ENCODE data around the gene PTPRQ.
"Not testable (repeated sequence)": the region's sequence is repeated elsewhere in the genome, so short reads cannot be mapped to it uniquely, and the experiment has no call there.

Gene PTPRQ

DNA sequence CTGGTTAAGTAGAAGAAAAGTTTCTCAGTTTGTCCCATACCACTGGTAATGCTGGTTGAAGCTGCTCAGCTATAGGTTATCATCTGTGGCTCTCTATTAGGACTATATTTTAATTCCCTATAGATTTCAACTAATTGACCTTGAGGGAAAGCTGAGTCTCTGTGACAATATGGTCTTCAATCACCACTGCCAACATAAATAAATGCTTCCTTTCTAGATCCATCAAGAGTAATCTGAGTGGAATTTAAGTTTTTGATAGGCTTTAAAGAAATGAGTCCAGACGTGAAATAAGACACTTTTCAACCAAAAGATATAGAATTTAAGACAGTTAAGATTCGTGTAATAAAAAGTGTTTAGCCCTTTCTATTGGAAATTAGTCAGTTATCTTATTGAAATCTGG is 199.9 kb downstream of the PTPRQ start:
- no peak for DNase-seq (ENCODE audit: low spot score)

- no peak for DNase-seq (ENCODE audit: low spot score)
Observed at GRCh38 chr12:80648881-80649280, 204.8 kb downstream of the PTPRQ start.

DNA sequence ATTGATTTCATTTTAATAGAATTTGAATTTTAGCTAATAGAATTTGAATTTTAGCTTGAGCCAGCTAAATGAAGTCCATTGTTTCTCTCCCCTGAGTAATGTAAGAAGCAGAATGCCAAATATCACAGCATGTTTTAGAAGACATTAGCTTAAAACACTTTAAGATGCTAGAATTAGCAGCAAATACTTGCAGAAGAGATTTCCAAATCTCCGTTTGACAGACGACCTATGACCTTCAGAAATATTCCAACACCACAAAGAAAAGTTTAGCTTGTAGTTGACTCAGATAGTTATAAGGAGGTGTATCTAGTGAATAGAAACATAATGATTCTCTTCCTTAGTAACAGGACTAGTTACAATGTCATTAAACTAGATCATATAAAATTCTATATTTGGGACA is 211.7 kb downstream of the PTPRQ start:
- no peak for DNase-seq (ENCODE audit: low spot score)

- no peak for DNase-seq (ENCODE audit: low spot score)
Observed at GRCh38 chr12:80659512-80660063, 215.6 kb downstream of the PTPRQ start.

DNA sequence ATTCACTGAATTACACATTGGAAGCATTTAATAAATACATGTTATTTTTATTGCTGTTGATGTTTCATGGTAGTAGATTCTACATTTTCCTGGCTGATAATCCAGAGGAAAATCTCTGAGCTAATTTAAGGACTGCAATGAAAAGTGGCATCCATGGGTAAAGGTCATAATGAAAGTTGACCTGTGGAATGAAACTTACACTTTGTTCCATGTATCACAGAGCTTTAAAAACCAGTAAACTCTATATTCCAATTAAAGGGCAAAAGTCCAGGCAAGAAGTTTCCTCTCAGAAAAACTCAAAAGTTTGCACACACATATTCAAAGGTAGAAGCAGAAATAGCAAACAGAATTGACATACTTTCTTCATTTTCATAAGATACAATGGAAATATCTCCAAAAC is 218.6 kb downstream of the PTPRQ start:
- DNase-seq (ENCODE audit: low spot score): no peak

- DNase-seq (ENCODE audit: low spot score): no peak
Observed at GRCh38 chr12:80670214-80670613, 226.2 kb downstream of the PTPRQ start.

DNA sequence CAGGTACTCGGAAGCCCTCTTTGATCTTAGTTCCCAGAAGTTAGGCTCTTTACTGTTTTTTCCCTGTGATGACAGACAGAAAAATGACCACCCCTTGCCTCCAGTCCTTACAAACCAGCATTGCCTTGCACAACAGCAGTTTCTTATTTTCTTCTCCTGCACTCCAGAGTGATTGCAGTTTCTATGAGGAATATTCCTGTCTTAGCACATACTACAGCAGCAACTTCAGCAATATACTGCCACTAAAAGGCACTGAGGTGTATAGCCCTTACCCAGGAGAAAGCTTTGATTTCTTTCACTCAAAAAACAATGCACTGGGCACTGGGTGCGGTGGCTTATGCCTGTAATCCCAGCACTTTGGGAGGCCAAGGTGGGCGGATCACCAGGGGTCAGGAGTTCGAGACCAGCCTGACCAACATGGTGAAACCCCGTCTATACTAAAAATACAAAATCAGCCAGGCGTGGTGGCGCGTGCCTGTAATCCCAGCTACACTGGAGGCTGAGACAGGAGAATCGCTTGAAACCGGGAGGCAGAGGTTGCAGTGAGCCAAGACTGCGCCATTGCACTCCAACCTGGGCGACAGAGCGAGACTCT is 232.1 kb downstream of the PTPRQ start:
- DNase-seq (ENCODE audit: low spot score): not testable (repeated sequence)

DNA sequence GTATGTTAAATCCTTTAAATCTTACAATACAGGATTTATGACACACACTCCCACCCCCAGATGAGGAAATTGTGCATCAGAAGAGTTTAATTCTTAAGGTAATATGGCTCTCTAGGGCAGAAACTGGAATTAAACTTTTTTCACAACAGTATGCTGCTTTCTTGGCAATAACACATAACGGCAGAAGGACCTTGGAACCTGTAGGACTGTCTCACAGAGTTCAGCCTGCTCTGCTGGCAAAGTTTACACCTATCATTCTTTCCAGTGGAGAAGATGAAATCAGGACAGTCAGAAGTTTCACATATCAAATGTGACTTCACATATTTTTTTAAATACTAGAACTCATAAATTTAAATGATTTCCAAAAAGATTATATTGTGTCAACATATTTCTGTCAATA is 232.8 kb downstream of the PTPRQ start:
- DNase-seq (ENCODE audit: low spot score): no peak

DNA sequence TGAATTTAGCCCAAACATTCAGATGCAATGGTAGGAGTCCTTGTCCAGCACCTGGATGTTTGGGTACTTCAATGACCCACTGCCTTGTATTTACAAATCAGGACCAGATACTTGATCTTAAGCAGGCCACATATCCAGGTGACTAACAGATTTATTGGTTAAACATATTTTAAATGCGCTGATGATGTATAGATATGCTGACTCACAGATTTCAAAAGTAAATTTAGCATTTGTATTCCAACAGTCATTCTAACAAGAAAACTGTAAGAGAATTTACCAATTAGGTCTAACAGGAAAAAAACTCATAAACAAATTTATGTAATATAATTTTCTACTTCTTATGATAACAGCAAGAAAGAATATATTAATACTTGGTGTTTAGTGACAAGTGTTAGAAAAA is 234.0 kb downstream of the PTPRQ start:
- DNase-seq (ENCODE audit: low spot score): no peak

DNA sequence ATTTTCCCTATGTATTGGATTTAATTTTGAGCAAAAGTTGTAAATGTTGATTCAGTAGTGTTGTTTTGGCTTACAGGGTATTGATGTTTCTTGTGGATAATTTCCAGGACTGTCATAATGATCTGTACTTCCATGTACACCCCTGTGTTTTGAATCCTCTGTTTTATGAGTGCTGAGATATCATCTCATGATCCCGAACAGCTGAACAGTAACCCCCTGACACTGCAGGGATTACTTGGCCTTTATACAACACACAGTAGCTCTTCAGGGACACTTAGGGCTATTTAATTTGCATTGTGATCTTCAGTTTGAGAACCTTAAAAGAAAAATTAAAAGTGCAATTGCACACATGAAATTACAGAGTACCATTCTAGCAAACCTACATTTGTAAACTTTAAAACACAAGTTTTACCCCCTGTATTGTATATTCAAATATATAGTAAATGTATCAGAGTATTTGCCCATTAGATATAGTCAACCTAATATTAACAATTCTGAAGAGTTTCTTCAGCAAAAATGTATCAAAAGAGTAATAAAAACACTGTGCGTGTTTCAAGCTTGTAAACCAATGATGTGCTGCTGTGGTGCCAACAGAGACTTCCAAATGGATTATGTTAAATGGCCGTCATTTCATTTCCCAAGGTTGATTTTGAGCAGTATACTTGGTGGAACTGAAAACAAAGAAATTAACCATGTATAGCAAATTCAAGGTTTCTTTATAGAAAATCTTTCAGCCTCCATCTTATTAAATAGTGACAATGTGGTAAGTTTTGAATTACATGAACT is 235.5 kb downstream of the PTPRQ start:
- no peak for DNase-seq (ENCODE audit: low spot score)

GRCh38 chr12:80681287-80681686 is 237.3 kb downstream of the PTPRQ start:
- no peak for DNase-seq (ENCODE audit: low spot score)

DNA sequence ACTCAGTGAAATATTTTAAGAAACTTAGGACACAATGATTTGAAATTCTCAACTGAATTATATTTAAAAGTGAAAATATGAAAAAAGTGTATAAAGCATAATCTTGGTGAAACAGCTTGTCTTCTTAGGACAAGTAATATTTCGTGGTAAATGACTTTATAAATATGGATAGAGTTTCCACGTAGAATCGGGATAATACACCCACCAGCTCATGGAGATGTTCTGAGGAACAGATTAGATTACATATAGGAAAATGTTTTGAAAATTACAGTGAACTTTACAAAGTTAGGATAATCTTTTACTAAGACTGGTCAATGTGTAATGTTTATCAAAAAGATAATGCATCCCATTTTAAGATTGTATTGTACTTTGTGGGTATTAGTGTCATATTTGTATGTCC is 237.8 kb downstream of the PTPRQ start:
- DNase-seq (ENCODE audit: low spot score): no peak

DNA sequence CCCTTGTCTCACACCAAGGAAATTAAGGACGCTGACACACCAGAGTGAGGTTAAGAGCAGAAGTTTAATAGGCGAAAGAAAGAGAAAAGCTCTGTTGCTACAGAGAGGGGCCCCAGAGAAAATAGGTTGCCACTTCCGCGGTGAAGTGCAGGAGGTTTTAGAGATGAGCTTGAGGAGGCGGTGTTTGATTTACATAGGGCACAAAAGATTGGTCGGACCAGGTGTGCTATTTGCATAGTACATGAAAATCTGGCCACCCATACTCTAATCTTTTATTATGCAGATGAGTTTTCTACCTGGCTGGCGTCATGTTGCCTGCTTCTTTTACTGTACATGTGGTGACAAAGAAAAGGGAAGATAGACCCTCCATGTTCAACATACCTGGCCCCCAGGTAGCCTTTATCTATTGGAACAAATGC is 240.1 kb downstream of the PTPRQ start:
- no peak for DNase-seq (ENCODE audit: low spot score)

DNA sequence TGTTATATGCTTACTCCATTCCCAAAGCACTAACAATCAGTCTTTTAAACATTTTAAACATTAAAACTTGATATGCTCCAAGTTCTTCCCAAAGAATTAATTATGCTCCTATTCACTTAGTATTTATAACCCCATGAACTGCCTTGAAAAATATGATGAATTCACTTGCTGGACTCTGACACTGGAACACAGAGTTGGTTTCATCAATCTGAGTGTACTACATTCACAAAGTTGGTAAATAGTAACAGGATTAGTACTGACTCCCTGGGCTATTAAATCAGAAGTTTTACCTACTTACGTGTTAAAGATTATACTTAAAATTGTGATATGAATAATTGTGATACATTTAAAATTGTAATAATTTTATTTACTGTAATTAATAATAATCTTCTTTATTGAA is 246.1 kb downstream of the PTPRQ start:
- DNase-seq (ENCODE audit: low spot score): no peak

DNA sequence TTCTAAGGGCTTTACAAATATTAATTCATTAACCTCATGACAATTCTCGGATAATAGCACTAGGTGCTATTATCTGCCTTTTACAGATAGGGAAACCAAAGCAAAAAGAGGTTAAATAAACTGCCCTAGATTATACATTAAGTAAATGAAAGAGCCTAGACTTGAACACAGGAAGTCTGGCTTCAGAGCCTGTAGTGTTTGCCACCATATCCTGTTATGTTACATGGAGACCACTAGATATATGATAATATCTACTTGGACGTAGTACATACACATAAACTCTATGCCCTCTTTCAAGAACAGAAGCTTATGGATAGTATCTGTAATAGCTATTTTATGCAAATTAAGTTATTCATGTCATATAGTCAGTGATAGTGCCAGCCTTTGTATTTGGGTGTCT is 246.5 kb downstream of the PTPRQ start:
- DNase-seq (ENCODE audit: low spot score): no peak

DNA sequence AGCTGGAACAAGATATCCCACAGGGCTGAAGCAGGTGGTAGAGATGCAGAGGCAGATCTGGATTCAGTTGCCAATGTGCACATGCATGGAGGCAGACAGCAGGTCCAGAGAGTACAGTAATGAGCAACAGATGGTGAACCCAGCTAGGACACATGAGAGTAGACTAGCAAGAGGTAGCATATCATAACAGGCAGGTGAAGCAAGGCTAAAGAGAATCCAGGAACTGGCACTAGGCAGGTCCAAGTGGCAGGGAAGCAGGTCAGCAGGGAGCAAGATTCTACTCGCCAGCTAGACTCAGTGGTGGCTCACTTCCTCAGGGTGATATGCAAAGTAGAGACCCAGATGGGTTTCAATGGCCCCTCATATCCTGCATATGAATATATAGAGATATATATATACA is 248.1 kb downstream of the PTPRQ start:
- no peak for DNase-seq (ENCODE audit: low spot score)

DNA sequence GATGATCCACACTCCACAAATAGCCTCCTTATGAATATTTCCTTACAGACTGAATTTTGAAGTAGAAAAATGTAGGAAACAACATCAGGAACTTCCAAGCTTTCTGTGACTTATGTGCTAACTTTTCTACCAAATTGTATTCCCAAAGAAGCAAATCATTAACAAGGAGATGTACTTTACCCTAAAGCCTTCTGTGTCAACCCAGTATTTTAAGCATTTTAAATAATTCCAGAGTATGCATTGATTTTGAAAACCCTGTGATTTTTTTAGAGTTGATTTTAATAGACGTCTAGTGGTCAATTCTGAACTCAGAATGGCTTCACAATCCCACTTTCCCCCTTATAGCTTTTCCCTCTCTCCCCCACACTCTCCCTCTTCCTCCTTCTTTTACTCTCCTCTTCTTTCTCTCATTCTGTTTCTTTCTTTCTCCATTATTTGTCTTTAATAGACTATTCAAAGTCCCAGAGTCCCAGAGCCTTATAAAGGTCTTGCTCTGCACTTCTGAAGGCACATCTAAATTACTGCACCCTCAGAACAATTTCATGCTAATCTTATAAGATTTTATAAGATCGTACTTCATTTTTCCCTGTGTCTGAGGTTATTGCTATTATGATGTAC is 253.3 kb downstream of the PTPRQ start:
- no peak for DNase-seq (ENCODE audit: low spot score)

DNA sequence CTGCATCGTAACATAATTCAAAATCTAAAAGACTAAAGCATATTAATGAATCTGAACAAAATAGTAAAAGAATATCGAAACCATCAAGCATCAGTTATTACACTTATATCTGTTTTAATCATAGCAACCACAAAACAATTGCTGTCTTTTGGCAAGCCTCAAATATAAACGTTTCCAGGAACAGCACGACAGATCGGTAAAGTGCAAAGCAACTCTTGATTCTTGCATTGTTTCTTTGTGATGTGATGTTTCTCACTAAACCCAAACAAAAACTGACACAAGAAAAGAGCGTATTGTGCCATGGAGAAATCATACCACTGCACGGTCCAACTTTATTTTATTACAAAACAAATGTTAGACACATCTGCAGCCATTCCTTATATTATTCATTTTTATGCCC is 254.2 kb downstream of the PTPRQ start:
- DNase-seq (ENCODE audit: low spot score): no peak

- no peak for DNase-seq (ENCODE audit: low spot score)
Observed at GRCh38 chr12:80698847-80699542, 255.0 kb downstream of the PTPRQ start.

GRCh38 chr12:80700327-80700726 is 256.3 kb downstream of the PTPRQ start:
- no peak for DNase-seq (ENCODE audit: low spot score)

- no peak for DNase-seq (ENCODE audit: low spot score)
Observed at GRCh38 chr12:80701388-80701787, 257.4 kb downstream of the PTPRQ start.

All from LoVo (cell line).